Activated CD4-positive, alpha-beta T cell treated with anti-CD3 and anti-CD28 coated beads for 24 hours (primary cell): ENCODE data around the gene LMBR1L.

Experiments
- DNase-seq, 2 donors: peaks; one replicate each; pipeline ENCODE4 v3.0.0-alpha.2; 2020; ENCODE audit warnings: low read depth in 2 of 2

The LMBR1L gene

DNA sequence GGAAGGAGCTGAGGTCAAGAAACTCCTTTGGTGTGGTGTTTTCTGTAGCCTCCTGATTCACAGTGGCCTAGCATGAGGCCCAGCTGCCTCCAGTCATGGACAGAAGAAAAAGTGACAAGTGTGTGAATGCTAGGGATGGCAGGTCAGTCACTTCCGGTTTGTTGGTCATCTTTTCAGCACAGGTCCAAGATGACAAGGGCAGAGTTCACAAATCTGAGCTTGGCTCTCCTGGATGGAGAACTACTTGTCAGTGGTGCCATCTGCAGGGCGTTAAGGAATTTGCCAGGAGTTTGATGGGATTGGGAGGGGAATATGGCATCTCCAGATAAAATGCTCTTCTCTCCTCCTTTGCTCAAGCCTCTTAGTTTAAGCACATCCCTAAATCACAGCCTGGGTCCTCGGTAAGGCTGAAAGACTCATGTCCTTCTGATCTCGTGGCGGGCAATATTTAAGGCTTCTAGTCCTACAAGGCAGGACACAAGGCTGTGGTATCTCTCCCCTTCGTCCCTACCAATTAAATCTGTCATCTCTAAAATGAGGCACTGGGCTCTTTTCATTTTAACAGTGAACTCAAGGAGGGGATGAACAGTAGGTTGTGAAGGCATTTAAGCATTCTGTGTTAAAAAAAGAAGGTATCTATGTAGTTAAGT, 10.5 kb upstream of the LMBR1L start:
- no peak for DNase-seq

DNA sequence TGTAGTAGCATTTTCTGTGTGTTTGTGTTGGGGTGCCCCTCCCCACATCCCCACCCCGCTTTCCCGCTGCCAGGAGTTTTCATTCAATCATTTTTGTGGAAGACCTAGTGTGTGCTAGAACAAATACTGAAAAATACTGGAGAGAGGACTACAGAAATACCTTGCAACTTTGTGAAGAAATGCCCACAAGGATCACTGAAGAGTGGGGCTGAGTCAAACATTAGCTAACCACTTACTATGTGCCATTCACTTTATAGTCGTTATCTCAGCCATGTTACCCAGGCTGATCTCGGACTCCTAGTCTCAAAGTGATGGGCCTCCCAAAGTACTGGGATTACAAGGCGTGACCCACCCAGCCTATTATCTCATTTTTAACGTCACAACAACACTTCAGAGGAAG, 559 bp upstream of the LMBR1L start:
- no peak for DNase-seq

DNA sequence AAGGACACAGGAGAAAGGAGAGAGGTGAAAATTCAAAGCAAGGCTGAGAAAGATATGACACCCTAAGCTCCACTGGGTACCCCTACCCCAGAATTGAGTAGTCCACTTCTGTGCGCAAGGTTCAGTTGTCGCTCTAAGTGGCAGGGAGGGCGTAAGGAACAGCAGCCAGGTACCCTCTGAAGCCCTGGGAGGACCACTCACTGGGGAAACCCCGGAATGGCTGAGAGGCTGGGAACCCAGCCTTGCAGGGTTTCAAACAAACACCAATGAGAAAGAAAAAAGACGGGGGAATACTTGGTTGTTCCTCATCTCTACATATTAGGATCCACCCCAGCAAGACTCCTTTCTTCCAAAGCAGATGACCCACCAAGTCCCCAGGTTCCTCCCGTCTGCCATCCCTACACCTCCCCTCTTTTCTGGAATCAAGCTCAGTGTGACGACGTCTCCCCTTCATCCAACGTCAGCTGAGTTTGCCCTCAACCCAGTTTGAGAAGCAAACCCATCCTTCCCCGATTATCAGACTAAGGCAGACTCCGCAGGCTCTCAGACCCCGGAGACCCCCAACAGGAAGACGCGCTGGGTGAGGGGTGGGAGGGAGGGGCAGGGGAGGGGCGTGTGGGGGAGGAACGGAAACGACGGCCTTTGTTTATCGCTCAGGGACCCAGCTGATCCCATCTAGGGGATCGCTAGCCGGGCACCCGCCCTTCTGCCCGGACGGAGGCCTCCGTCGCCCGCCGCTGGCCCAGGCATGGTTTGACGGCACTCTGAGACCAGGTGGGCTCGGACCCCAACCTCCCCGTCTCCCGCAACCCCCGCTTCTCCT, 795 bp downstream of the LMBR1L start:
- no peak for DNase-seq

DNA sequence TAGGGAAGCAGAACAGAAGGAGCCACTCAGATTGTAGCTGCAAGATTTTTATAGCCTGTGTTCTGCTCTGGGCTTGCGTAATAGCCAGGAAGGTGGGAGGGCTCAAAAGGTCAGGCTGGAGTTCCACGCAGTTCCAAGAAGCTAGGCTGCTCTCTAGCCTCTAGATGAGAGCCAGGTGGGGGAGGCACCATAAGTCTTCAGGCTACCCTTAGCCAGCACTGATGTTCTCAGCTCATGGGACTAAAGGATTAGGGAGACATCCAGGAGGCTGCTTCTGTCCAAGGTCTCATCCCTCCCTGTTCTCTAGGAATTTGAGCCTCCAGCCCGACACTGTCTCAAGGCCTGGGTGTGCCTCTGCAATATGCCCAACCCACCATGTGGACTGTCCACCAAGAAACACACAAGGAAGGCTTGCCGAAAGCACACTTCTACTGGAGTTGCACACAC, 1.7 kb downstream of the LMBR1L start:
- no peak for DNase-seq

DNA sequence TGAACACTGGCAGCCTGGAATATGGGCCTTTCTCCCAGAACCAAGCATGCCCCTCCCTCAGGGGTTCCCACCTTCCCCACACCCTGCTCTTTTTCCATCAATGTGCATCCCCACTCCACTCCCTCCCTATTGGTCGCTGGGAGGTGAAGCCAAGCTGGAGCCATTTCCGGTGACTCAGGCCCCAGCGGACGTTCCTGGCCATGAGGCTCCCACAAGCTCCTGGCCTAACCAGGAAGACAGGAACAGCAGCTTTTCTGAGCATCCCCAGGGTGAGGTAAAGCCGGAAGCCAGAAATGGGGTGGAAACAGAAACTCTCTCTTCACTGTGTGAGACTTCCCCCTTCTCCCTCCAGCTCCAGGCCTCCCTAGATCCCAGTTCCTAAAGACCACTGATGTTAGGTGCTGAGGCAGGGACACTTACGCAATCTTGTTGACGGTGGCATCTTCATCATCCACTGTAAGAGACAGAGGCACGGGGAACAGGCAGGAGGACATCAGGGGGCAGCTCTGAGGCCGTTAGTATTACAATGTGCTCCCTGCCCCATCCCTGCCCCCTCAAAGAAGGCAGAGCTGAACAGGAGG, 5.1 kb downstream of the LMBR1L start:
- DNase-seq = no peak

DNA sequence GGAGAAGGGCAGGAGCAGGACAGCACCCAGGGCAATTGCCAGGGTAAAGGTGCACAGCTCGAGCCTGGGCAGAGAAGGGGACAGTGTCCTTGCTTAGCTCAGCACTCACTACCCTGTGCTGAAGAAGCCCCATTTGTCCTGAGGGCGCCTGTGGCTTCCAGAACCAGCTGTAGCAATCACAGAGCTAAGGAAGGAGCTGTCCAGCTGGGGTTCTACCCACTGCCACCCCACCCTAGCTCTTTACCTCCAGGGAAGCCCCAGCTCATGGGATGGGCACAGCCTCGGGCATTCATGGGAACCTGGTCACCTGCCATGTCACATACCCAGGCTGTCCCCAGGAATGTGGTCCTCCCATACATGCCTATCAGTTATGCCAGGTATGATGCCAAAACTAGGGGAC, 5.8 kb downstream of the LMBR1L start:
- no peak for DNase-seq

DNA sequence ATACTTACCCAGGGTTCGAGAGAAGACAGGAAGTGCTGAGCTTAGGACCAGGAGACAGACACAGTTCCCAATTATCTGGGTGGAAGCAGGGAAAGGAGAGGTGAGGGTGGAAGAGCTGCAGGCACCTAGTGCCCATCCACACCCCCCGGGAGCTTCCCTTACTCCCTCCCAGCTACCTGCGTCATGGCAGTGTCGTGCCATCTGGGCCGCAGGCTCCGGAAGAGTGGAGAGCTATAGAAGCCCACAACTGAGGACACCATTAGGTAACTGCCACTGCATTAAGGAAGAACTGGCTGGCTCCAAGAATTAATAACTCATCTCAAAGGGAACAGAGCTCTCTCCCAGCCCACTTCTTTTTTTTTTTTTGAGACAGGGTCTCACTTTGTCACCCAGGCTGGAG, 10.3 kb downstream of the LMBR1L start:
- DNase-seq = no peak

DNA sequence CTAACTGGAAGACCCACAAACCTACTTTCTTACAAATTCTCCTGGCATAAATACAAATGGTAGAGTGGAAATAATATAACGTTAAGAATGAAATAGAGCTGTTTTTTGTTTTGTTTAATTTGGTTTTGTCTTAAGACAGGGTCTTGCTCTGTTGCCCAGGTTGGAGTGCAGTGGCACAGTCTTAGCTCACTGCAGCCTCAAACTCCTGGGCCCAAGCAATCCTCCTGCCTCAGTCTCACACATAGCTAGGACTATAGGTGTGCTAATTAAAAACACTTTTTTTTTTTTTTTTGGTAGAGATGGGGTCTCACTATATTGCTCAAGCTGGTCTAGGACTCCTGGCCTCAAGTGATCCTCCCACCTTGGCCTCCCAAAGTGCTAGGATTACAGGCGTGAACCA, 11.9 kb downstream of the LMBR1L start:
- no peak for DNase-seq

DNA sequence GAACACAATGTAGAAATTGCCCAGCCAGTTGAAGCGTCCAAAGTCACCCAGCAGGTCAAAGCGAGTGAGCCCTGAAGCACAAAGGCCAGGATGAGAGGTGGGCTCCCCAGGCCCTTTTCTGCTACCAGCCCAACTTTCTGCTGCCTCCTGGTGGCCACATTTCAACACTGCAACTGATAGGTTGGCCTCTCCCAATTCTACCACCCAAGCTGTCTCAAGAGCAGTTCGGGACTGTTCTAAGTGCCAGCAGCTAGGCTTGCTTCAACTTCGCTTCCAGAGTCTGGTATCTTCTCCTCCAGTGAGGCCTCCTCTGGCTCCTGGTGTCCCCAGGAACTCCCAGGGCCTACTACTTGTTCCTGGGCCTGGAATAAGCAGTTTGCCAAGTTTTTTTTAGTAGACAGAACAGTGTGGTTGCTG, 12.6 kb downstream of the LMBR1L start:
- DNase-seq = peak; percentile 39 to 54

DNA sequence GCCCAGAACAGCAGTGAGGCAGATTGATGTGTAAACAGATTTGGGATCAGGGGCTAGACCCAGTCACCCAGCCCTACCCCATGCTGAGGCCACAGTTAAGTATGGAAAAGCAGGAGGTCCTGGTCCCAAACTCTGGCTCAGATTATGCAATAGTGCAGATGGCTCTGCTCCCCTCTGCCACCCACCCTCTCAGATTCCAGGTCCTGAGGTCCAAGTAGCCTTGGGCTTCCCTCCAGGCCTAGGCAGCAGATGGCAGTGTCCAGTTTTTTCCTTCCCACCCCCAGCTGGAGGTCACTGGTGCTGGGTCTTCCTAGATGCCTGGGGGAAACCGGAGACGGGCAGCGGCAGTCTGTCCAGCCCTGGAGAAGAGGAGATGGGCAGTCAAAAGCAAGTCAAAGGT, 13.3 kb downstream of the LMBR1L start:
- DNase-seq = no peak

DNA sequence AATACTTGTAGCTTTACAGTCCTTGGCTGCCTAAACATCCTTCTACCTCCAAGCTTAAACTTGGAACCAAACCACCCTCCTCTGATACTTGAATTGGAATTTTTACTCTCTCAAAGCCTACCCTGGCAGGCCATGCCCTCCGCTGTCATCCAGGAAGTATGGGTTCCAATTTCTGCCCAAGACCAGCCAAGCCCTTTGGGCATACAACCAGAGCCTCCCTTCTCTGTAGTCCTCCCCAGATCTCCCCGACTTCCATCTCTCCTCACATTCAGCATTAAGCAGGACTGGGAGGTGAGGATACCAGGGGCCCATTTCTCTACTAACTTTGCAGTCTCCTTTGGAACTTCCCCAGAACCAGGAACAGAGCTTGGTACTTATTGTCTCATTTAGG, 15.7 kb downstream of the LMBR1L start:
- DNase-seq = no peak

DNA sequence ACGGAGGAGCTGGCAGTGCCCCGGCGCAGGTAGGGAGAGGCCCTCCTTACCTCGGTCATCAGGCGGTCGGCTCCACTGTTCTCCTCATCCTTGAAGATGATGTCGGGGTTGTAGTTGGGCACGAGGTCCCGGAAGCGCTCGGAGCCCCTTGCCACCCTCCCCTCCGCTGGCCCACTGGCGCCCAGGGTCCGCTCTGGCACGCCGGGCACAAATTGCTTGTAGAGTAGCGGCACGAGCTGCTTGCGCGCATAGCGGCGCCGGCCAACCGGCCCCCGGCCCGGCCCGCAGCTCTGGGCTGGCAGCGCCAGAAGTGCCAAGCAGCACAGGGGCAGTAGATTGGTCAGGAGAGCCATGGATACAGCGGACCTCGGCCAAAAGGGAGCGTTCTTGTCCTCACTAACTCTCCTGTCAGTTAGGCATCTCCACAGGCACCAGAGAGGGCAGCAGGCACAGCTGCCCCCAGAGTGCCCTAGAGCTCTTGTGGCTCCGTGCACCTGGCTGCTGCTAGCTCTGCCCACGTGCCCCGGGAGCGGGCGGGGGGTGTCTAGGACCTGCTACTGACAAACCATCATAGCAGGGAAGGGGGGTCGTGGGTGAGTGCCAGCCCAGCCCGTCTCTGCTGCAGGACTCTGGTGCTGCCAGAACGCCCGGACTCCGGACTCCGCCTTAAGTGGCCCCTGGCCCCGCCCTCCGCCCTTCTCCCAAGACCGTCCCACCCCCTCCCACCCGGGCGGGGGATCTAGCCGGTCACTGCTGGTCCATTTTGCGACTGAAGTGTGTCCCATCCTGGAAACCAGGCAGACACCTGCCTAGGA, 16.3 kb downstream of the LMBR1L start, which contains the start of gene DHH:
Gene DHH (minus strand): TSS at position 642 of the 815 bp plus-strand sequence. CDS start 289 bp downstream, at position 353.
- no peak for DNase-seq

DNA sequence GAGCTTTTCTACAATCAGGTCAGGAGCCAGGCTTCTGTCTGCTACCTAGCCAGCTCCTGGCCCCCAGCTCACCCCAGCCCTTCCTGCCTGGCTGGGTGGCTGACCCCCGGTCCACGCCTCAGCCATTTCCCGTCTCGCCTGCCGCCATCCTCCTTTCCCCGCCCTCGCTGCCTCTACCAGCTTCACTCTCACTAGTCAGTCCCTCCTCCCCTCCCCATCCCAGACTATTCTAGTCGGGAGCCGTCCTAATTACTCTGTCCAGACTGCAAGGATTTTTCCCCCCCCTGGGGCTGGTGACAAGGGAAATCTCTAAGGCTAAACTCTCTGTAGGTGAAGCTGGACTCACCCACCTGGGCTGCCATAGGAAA, 16.9 kb downstream of the LMBR1L start:
- no peak for DNase-seq

DNA sequence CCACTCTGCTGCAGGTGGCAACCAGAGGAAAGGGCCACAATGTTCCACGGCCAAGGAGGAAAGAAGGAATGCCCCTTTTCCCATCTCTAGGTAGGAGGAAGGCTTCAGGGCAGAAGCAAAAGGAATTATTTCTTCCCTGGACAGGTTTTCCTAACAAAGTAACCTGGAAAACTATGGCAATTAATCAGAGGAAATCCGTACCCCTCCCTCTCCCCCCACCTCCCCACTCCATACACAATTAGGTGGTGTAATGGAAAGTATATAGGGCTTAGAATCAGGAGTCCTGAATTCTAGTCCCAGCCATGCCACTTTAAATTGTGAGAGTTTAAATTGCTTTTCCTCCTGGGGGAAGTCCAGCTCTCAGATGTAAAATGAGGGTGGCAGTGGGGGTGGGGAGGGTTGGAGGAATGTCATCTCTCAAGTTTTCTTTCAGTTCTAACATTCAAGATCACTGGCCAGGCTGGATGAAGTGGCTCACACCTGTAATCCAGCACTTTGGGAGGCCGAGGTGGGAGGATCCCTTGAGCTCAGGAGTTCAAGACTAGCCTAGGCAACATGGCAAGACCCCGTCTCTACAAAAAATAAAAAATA, 17.7 kb downstream of the LMBR1L start:
- no peak for DNase-seq

DNA sequence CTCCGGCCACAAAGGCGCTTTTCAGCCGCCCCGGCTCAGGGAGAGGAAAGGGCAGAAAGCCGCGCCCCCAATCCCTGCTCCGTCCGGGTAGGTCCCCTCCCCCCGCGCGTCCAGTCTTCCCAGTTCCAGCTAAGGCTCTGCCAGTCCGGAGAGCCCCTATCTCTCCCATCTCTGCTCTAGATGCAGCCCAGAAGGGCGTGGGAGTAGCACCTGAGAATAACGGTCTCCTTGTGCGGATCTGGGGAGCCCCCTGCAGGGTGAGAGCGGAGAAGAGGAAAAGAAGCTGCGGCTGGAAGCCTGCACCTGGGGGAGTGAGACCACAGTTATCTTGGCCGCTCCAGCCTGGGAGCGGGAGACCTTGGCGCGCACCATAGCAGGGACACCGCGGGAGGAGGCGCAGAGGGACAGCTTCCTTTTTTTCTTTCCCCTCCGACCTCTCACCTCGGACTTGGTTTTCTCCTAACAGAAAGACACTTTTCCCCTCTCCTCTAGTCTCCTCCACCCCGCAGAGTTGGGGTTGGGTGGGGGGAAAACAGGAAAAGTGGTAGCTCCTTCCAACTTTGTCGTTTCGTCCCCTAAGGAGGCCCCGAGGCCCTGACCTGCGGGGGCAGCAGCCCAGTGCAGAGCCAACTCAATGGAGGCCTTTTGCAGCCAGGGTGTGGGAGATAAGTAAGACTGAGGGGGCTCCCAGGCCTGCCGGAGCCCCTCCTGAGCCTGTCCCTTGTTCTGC, 18.4 kb downstream of the LMBR1L start:
- peak; percentile 48 to 55 for DNase-seq

DNA sequence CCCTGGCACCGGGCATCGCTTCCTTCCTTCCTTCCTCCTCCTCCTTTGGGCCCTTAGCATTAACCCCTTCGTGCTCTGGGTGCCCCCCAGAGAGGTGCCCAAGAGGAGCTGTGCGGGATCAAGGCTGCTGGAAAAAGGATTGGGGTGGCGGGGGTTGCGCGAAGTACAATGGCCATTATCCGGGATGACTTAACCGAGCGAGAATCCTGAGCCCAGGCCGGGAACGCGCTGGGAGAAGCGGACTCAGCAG, 18.9 kb downstream of the LMBR1L start:
- no peak for DNase-seq

DNA sequence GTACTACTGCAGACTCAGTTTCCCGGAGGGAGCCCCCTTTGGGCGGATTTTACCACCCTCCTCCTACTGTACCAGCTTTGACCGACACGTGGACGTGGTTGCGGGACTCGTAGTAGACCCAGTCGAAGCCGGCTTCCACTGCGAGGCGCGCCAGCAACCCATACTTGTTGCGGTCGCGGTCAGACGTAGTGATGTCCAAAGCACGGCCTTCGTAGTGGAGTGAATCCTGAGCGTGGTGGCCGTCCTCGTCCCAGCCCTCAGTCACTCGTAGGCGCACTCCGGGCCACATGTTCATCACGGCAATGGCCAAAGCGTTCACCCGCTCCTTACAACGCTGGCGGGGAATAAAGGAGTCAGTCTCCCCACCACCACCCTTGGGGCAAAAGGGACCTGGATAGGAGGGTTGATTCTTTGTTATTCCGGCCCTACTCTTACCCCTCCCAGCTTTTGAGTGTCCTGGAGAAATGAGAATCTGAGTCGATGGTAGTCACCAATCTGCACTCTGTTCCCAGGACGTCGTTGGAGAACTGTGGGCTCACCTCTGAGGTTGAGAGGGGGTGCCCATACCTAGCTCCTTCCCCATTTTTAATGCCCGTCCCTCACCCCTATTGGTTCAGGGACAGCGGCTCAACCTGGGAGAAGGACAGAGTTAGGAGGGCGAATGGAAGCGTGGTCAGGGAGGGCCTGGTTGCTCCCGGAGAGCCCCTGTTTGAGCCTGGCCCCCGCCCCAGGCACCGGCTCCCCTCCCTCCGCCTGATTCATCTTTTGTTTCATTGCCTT, 19.4 kb downstream of the LMBR1L start:
- no peak for DNase-seq

DNA sequence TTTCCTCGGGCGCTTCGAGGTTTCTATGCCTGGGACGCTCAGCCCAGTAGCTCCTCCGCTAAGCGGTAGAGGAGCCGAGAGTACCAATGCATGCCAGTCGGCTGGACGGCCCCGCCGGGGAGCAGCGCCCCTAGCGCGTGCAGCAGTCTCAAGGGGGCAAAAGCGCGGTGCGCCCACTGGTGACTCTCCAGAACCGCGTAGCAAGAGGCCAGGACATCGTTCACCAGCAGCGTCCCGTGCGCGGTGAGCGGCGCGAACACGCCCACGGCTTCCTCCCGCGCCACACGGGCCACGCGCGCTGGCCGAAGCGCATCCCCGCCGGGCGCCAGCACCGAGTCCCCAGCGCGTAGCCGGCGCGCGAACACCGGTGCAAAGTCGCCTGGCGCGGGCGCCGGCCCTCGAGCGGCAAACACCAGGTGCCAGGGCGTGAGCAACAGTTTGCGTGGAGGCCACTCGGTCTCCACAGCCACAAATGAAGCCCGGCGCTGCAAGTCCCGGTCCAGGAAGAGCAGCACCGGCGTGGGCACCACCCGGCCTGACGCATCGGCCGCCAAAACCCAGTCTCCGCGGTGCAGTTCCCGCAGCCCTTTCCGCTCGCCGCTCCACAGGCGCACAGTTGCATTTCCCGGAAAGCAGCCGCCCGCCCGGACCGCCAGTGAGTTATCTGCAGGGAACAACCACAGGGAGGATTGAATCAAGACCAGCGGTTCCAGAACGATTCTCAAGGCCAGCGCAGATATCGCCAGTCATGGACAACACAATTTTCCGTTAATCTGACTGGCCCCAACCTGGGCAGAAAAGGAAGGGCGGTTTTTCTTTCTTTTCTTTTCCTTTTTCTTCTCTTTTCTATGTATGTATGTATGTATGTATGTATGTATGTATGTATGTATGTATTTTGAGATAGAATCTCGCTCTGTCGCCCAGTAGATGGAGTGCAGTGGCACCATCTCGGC, 20.6 kb downstream of the LMBR1L start:
- DNase-seq = no peak

DNA sequence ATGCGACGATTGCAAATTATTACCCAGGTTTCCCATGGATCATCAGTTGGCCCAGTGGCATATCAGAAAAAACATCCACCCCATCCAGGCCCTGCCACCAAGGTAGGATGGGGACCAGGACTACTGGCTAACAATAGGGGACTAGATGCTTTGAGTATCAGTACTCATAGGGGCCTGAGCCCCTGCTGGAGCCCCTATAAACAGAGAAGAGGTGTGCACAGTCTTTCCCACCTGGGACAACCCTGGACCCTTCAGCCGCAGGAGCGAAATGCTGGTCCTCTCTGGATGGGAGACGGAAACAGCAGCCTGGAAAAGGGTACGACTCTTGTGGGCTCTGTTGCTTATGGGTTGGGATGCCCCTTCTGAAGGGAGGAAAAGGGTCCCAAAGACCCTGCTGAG, 21.7 kb downstream of the LMBR1L start:
- DNase-seq = no peak
